NCI-H524 (cell line): ENCODE results near the gene SPIRE2.

ENCODE experiments used
- DNase-seq, 2 experiments: peaks; one replicate each; lab custom pipeline; 2025; lab: John Stamatoyannopoulos, UW

The SPIRE2 gene

GRCh38 chr16:89837014-89837546, 8.8 kb downstream of the SPIRE2 start:
- DNase-seq, result no peak

- no peak for DNase-seq
Measured at GRCh38 chr16:89841275-89841674, 13.0 kb downstream of the SPIRE2 start.

GRCh38 chr16:89842471-89843408, 14.5 kb downstream of the SPIRE2 start:
- no peak for DNase-seq

- DNase-seq, result no peak
Measured at GRCh38 chr16:89843409-89844350, 15.4 kb downstream of the SPIRE2 start.

- no peak for DNase-seq
Measured at GRCh38 chr16:89844739-89845339, 16.6 kb downstream of the SPIRE2 start.

- DNase-seq, result no peak
Measured at GRCh38 chr16:89845417-89845816, 17.1 kb downstream of the SPIRE2 start.

- DNase-seq, result no peak
Measured at GRCh38 chr16:89847051-89847939, 19.0 kb downstream of the SPIRE2 start.

- no peak for DNase-seq
Measured at GRCh38 chr16:89847940-89848297, 19.6 kb downstream of the SPIRE2 start.

GRCh38 chr16:89848974-89849373, 20.7 kb downstream of the SPIRE2 start:
- no peak for DNase-seq

GRCh38 chr16:89853306-89853993, 25.2 kb downstream of the SPIRE2 start:
- no peak for DNase-seq

GRCh38 chr16:89855301-89855945, 27.1 kb downstream of the SPIRE2 start:
- no peak for DNase-seq

- no peak for DNase-seq
Measured at GRCh38 chr16:89855986-89856385, 27.7 kb downstream of the SPIRE2 start.

GRCh38 chr16:89858973-89859614, 30.8 kb downstream of the SPIRE2 start:
- no peak for DNase-seq

- DNase-seq, result no peak
Measured at GRCh38 chr16:89859615-89860007, 31.3 kb downstream of the SPIRE2 start.

- DNase-seq, result peak; percentile 11 to 58
Measured at GRCh38 chr16:89860747-89861304, 32.6 kb downstream of the SPIRE2 start.

- DNase-seq, result no peak
Measured at GRCh38 chr16:89861648-89862047, 33.4 kb downstream of the SPIRE2 start.

GRCh38 chr16:89862732-89863131, 34.5 kb downstream of the SPIRE2 start:
- DNase-seq, result no peak

GRCh38 chr16:89863741-89864526, 35.7 kb downstream of the SPIRE2 start:
- no peak for DNase-seq
